HEK293 (cell line): ENCODE measurements around the gene CASK.

Experiments
- CTCF ChIA-PET: fragments of 350-600 bp; formaldehyde crosslinking; extraction: SDS; loops from one replicate; lab custom pipeline; 2021; ENCODE audit warnings: antibody characterized with exemption; lab: Yijun Ruan, JAX
- POLR2A ChIA-PET: fragments of 300-600 bp; formaldehyde crosslinking; extraction: SDS; loops from one replicate; lab custom pipeline; 2020; ENCODE audit warnings: antibody characterized with exemption, inconsistent platforms; lab: Yijun Ruan, JAX
- H3K27ac ChIP-seq: fragments of 200-500 bp; sonication (Bioruptor generic); 2 replicates; pipeline ENCODE4 v1.5.1; 2014; ENCODE audit warnings: low read depth, low read length, control low read depth, inconsistent platforms; ENCODE audit errors: extremely low read depth
- H3K36me3 ChIP-seq, 2 experiments: fragments of 200-500 bp in 1 of 2; sonication (Bioruptor generic) in 1 of 2; 1 replicate in 1 of 2; 2 replicates in 1 of 2; pipeline ENCODE4 v1.5.1; 2014 to 2017; ENCODE audit warnings: inconsistent platforms in 2 of 2, low read length in 2 of 2; ENCODE audit not compliant: control insufficient read depth in 2 of 2, insufficient read depth in 1 of 2
- H3K4me1 ChIP-seq: fragments of 200-500 bp; sonication (Bioruptor generic); 2 replicates; pipeline ENCODE4 v1.5.1; 2014; ENCODE audit warnings: mild to moderate bottlenecking, low read length, inconsistent platforms; ENCODE audit not compliant: control insufficient read depth, insufficient read depth
- H3K4me3 ChIP-seq: 2 replicates; pipeline ENCODE4 v1.5.1; 2011; ENCODE audit warnings: low read depth, mild to moderate bottlenecking, control low read depth, low read length, moderate library complexity
- H3K9me3 ChIP-seq: fragments of 200-500 bp; sonication (Bioruptor generic); 2 replicates; pipeline ENCODE4 v1.5.1; 2014; ENCODE audit warnings: low read depth, low read length, inconsistent platforms; ENCODE audit not compliant: control insufficient read depth, insufficient read depth
- ATF2 ChIP-seq: fragments of 450-650 bp; formaldehyde crosslinking; IDR thresholded peaks from 2 replicates; pipeline ENCODE4 v1.5.1; 2016; ENCODE audit warnings: missing biosample characterization, missing genetic modification characterization, low read depth
- BCL11B ChIP-seq: fragments of 450-650 bp; formaldehyde crosslinking; IDR thresholded peaks from 2 replicates; pipeline ENCODE4 v1.5.1; 2016; ENCODE audit warnings: low read depth, missing biosample characterization, missing genetic modification characterization
- GLI2 ChIP-seq: fragments of 450-650 bp; formaldehyde crosslinking; IDR thresholded peaks from 2 replicates; pipeline ENCODE4; 2017; ENCODE audit warnings: missing biosample characterization, missing genetic modification characterization, low read depth, borderline replicate concordance
- GLI4 ChIP-seq: fragments of 450-650 bp; formaldehyde crosslinking; IDR thresholded peaks from 2 replicates; pipeline ENCODE4 v1.5.1; 2016; ENCODE audit warnings: missing biosample characterization, missing genetic modification characterization
- OSR2 ChIP-seq: fragments of 450-650 bp; formaldehyde crosslinking; IDR thresholded peaks from 2 replicates; pipeline ENCODE4 v1.5.1; 2016; ENCODE audit warnings: missing biosample characterization, missing genetic modification characterization
- PRDM6 ChIP-seq: fragments of 450-650 bp; formaldehyde crosslinking; IDR thresholded peaks from 2 replicates; pipeline ENCODE4 v1.5.1; 2017; ENCODE audit warnings: missing biosample characterization, missing genetic modification characterization
- SCRT1 ChIP-seq: fragments of 450-650 bp; formaldehyde crosslinking; IDR thresholded peaks from 2 replicates; pipeline ENCODE4 v1.5.1; 2016; ENCODE audit warnings: missing biosample characterization, missing genetic modification characterization, borderline replicate concordance
- ZBTB48 ChIP-seq: fragments of 450-650 bp; formaldehyde crosslinking; IDR thresholded peaks from 2 replicates; pipeline ENCODE4 v1.5.1; 2016; ENCODE audit warnings: missing biosample characterization, missing genetic modification characterization
- ZNF112 ChIP-seq: fragments of 450-650 bp; formaldehyde crosslinking; IDR thresholded peaks from 2 replicates; pipeline ENCODE4 v1.5.0; 2017; ENCODE audit warnings: missing biosample characterization, missing genetic modification characterization
- ZNF2 ChIP-seq: fragments of 450-650 bp; formaldehyde crosslinking; IDR thresholded peaks from 2 replicates; pipeline ENCODE4 v1.5.1; 2016; ENCODE audit warnings: missing biosample characterization, missing genetic modification characterization
- ZNF354C ChIP-seq: fragments of 450-650 bp; formaldehyde crosslinking; IDR thresholded peaks from 2 replicates; pipeline ENCODE4 v1.5.1; 2016; ENCODE audit warnings: missing biosample characterization, missing genetic modification characterization, low read depth, borderline replicate concordance
- ZNF391 ChIP-seq: fragments of 450-650 bp; formaldehyde crosslinking; IDR thresholded peaks from 2 replicates; pipeline ENCODE4 v1.5.1; 2016; ENCODE audit warnings: low read depth, missing biosample characterization, missing genetic modification characterization, borderline replicate concordance
- ZNF561 ChIP-seq: fragments of 450-650 bp; IDR thresholded peaks from 2 replicates; pipeline ENCODE4 v1.5.1; 2018; ENCODE audit warnings: missing biosample characterization, missing genetic modification characterization, borderline replicate concordance
- ZNF585B ChIP-seq: fragments of 450-650 bp; formaldehyde crosslinking; IDR thresholded peaks from 2 replicates; pipeline ENCODE4 v1.5.1; 2016; ENCODE audit warnings: missing biosample characterization, missing genetic modification characterization
- ZNF629 ChIP-seq: fragments of 450-650 bp; formaldehyde crosslinking; IDR thresholded peaks from 2 replicates; pipeline ENCODE4 v1.5.1; 2017; ENCODE audit warnings: missing biosample characterization, missing genetic modification characterization
- ZNF792 ChIP-seq: fragments of 450-650 bp; formaldehyde crosslinking; IDR thresholded peaks from 2 replicates; pipeline ENCODE4 v1.5.1; 2016; ENCODE audit warnings: missing biosample characterization, missing genetic modification characterization
- ZSCAN16 ChIP-seq: fragments of 450-650 bp; formaldehyde crosslinking; IDR thresholded peaks from 2 replicates; pipeline ENCODE4 v1.5.1; 2016; ENCODE audit warnings: missing biosample characterization, missing genetic modification characterization
- TF ChIP-seq, protein P1 (sequence below): fragments of 450-650 bp; formaldehyde crosslinking; IDR thresholded peaks from 2 replicates; pipeline ENCODE4 v1.5.1; 2016; ENCODE audit warnings: missing biosample characterization, missing genetic modification characterization
- TF ChIP-seq, protein P2 (sequence below): fragments of 450-650 bp; formaldehyde crosslinking; IDR thresholded peaks from 2 replicates; pipeline ENCODE4 v1.5.1; 2017; ENCODE audit warnings: missing biosample characterization, missing genetic modification characterization
- TF ChIP-seq, protein P3 (sequence below): fragments of 450-650 bp; formaldehyde crosslinking; IDR thresholded peaks from 2 replicates; pipeline ENCODE4 v1.5.1; 2016; ENCODE audit warnings: missing biosample characterization, missing genetic modification characterization
- TF ChIP-seq, protein P4 (sequence below): fragments of 450-650 bp; formaldehyde crosslinking; IDR thresholded peaks from 2 replicates; pipeline ENCODE4 v1.5.1; 2017; ENCODE audit warnings: missing biosample characterization, missing genetic modification characterization

The CASK gene

GRCh38 chrX:41960142-41960541, 36.8 kb upstream of the CASK start (continued):
- TF ChIP-seq, protein P1, sequence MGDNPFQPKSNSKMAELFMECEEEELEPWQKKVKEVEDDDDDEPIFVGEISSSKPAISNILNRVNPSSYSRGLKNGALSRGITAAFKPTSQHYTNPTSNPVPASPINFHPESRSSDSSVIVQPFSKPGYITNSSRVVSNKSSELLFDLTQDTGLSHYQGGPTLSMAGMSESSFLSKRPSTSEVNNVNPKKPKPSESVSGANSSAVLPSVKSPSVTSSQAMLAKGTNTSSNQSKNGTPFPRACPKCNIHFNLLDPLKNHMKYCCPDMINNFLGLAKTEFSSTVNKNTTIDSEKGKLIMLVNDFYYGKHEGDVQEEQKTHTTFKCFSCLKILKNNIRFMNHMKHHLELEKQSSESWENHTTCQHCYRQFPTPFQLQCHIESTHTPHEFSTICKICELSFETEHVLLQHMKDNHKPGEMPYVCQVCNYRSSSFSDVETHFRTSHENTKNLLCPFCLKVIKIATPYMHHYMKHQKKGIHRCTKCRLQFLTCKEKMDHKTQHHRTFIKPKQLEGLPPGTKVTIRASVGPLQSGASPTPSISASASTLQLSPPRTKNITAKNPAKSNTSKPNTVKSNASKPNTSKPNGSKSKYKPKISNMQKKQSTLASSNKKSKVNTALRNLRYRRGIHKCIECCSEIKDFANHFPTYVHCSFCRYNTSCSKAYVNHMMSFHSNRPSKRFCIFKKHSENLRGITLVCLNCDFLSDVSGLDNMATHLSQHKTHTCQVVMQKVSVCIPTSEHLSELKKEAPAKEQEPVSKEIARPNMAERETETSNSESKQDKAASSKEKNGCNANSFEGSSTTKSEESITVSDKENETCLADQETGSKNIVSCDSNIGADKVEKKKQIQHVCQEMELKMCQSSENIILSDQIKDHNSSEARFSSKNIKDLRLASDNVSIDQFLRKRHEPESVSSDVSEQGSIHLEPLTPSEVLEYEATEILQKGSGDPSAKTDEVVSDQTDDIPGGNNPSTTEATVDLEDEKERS: no peak
- TF ChIP-seq ZSCAN16 (no peak), ZNF2 (tag by site-specific recombination) (no peak), ZNF792 (tag by site-specific recombination) (no peak), ZNF585B (tag by site-specific recombination) (no peak), ZBTB48 (tag by site-specific recombination) (no peak)

DNA sequence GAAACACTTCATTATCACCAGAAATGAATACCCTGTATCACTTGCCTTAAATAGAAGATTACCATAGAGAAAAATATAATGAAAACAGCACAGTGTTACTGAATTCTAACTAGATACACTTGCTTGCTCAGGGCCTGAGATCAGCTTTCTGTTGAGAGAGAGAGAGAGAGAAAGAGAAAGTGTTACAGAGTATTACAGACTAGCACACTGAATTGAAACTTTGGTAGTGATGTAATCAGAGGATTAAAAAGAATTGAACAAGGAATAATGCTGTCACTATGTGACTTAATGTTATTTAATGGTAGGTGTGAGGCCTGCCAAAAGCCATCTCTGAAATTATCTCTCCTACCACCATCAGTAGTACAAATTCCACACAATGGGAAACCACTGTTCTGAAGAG, 35.5 kb upstream of the CASK start:
- TF ChIP-seq PRDM6 (0 out of 2 replicates have a peak, but pooled peaks have one; percentile 14), ZNF354C (tag by site-specific recombination) (no peak), OSR2 (tag by site-specific recombination) (peak; percentile 28; the same call in 1 of the 2 replicates), GLI2 (tag by site-specific recombination) (no peak), BCL11B (tag by site-specific recombination) (no peak), SCRT1 (no peak), ZNF561 (tag by site-specific recombination) (no peak), ZNF112 (tag by site-specific recombination) (no peak), ZNF629 (tag by site-specific recombination) (peak; percentile 27; the same call in 1 of the 2 replicates), ATF2 (tag by site-specific recombination) (peak; percentile 76), GLI4 (tag by site-specific recombination) (no peak), ZNF391 (tag by site-specific recombination) (no peak)
- TF ChIP-seq, protein P2, sequence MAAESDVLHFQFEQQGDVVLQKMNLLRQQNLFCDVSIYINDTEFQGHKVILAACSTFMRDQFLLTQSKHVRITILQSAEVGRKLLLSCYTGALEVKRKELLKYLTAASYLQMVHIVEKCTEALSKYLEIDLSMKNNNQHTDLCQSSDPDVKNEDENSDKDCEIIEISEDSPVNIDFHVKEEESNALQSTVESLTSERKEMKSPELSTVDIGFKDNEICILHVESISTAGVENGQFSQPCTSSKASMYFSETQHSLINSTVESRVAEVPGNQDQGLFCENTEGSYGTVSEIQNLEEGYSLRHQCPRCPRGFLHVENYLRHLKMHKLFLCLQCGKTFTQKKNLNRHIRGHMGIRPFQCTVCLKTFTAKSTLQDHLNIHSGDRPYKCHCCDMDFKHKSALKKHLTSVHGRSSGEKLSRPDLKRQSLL: no peak
- TF ChIP-seq, protein P3, sequence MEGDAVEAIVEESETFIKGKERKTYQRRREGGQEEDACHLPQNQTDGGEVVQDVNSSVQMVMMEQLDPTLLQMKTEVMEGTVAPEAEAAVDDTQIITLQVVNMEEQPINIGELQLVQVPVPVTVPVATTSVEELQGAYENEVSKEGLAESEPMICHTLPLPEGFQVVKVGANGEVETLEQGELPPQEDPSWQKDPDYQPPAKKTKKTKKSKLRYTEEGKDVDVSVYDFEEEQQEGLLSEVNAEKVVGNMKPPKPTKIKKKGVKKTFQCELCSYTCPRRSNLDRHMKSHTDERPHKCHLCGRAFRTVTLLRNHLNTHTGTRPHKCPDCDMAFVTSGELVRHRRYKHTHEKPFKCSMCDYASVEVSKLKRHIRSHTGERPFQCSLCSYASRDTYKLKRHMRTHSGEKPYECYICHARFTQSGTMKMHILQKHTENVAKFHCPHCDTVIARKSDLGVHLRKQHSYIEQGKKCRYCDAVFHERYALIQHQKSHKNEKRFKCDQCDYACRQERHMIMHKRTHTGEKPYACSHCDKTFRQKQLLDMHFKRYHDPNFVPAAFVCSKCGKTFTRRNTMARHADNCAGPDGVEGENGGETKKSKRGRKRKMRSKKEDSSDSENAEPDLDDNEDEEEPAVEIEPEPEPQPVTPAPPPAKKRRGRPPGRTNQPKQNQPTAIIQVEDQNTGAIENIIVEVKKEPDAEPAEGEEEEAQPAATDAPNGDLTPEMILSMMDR: no peak
- TF ChIP-seq, protein P4, sequence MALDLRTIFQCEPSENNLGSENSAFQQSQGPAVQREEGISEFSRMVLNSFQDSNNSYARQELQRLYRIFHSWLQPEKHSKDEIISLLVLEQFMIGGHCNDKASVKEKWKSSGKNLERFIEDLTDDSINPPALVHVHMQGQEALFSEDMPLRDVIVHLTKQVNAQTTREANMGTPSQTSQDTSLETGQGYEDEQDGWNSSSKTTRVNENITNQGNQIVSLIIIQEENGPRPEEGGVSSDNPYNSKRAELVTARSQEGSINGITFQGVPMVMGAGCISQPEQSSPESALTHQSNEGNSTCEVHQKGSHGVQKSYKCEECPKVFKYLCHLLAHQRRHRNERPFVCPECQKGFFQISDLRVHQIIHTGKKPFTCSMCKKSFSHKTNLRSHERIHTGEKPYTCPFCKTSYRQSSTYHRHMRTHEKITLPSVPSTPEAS (tag by site-specific recombination): no peak
- Histone ChIP-seq H3K4me1 (no peaks in the 10 kb centered on the region), H3K9me3 (no peaks in the 10 kb centered on the region; the same call in 1 of the 2 replicates), H3K36me3 (no peaks in the 10 kb centered on the region), H3K4me3 (no peak overlapping the region), H3K27ac (no peak overlapping the region)
- ChIA-PET POLR2A (no interaction called here), CTCF (interaction anchor here (0.8 kb wide), 1 partner anchor 257 kb away, joined by 5 read pairs; no protein-coding TSS in a partner anchor)
